ENCODE data around the gene PALB2. TPM values are rescaled to one million over a fixed set of nuclear protein-coding genes. Genes with fewer than 3 reads are reported as not detected.

Gene PALB2
- total RNA-seq, 2 experiments from 2014 or later = 16.8 to 17.0 TPM

DNA sequence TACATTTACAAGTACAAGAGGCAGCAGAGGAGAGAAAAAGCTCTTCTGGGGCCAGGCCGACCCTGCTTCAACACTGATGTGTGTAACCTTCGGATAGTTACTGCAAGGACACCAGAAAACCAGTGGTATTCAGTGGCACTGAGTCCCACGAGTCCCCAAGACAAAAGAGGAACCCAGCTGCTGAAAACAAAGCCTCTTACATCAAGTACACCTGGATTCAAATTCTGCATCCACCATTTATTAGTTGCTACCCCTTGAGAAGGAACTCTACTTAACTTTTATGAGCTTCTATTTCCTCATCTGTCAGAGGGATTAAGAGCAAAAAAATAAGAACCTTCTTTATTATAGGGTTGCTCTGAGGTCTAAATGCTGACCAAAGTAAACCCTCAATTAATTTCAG, 86.6 kb downstream of the PALB2 start:
- Mint-ChIP-seq H3K36me3 (ENCODE audit: low read depth) (peaks cover 14% of the 10 kb centered on the region), H3K27ac (no peak overlapping the region), H3K9me3 (no peaks in the 10 kb centered on the region), H3K4me3 (no peak overlapping the region), H3K4me1 (peaks cover 32% of the 10 kb centered on the region), H3K27me3 (no peaks in the 10 kb centered on the region)
- POLR2A ChIA-PET = interaction anchor here (0.7 to 1.8 kb wide), 3 partner anchors 9 to 51 kb away, joined by 3 to 9 read pairs (median 3); partner anchors contain the start of gene GGA2
- DNase-seq = no peak
- CTCF ChIA-PET = interaction anchor here (1.6 to 1.8 kb wide), 2 partner anchors 119 to 121 kb away, joined by 5 to 7 read pairs; no protein-coding TSS in a partner anchor

Other genes with a start within 250 kb of the PALB2 start
- 10 to 100 TPM; 18.0 to 19.0 TPM for gene COG7, start 188.1 kb downstream of the PALB2 start, total RNA-seq
- gene GGA2, start 130.8 kb downstream of the PALB2 start, total RNA-seq = 10 to 100 TPM; 95.3 to 97.8 TPM
- 10 to 100 TPM in 1 of 2 experiments, 1 to 10 TPM in 1; 9.3 to 11.0 TPM for gene EARS2, start 84.0 kb downstream of the PALB2 start, total RNA-seq
- 10 to 100 TPM; 36.6 to 39.7 TPM for gene UBFD1, start 83.6 kb downstream of the PALB2 start, total RNA-seq
- 10 to 100 TPM; 79.8 to 81.1 TPM for gene NDUFAB1, start 45.0 kb downstream of the PALB2 start, total RNA-seq
- 10 to 100 TPM; 64.9 to 68.8 TPM for gene DCTN5, start 156 bp upstream of the PALB2 start, total RNA-seq
- 100 to 1,000 TPM; 102 to 104 TPM for gene PLK1, start 37.6 kb upstream of the PALB2 start, total RNA-seq
- gene ERN2, start 71.9 kb upstream of the PALB2 start, total RNA-seq = not detected
- not detected for gene CHP2, start 113.7 kb upstream of the PALB2 start, total RNA-seq
- 10 to 100 TPM; 77.3 to 81.4 TPM for gene PRKCB, start 194.7 kb upstream of the PALB2 start, total RNA-seq